ENCODE data around the gene ZNF318.

The ZNF318 gene

GRCh38 chr6:43299338-43300293, 69.8 kb downstream of the ZNF318 start:
- no peak for DNase-seq

DNA sequence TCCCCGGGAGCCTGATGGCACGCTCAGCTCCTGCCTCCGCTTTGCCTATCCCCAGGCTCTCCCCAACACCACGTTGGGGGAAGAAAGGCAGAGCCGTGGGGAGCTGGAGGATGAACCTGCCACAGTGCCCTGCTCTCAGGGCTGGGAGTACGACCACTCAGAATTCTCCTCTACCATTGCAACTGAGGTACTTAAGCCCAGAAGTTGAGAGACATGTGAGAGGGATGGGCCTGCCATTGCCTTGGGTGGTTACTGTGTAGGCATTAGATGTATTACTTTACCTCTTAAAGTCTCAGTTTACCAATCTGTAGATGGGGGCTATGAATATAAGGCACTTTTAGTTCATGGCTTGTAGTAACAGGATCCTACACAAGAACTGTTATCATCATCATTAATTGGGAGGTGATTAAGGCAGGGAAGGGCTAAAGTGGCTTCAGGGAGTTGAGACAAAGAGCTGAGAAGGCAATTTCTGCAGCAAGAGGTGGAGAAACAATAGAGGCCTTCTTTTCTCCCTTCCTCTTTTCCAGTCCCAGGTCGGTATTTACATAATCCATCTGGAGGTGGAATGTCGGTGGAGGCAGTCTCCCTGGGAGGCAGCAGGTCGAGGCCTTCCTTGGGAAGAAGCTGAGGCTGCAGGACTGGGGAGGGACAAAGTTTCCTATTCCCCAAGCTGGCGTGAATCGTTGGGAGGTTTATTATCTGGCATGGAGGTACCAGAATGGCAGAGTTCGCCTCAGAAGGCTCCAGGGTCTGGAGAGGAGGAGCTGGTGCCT, 70.7 kb downstream of the ZNF318 start:
- DNase-seq, result no peak

DNA sequence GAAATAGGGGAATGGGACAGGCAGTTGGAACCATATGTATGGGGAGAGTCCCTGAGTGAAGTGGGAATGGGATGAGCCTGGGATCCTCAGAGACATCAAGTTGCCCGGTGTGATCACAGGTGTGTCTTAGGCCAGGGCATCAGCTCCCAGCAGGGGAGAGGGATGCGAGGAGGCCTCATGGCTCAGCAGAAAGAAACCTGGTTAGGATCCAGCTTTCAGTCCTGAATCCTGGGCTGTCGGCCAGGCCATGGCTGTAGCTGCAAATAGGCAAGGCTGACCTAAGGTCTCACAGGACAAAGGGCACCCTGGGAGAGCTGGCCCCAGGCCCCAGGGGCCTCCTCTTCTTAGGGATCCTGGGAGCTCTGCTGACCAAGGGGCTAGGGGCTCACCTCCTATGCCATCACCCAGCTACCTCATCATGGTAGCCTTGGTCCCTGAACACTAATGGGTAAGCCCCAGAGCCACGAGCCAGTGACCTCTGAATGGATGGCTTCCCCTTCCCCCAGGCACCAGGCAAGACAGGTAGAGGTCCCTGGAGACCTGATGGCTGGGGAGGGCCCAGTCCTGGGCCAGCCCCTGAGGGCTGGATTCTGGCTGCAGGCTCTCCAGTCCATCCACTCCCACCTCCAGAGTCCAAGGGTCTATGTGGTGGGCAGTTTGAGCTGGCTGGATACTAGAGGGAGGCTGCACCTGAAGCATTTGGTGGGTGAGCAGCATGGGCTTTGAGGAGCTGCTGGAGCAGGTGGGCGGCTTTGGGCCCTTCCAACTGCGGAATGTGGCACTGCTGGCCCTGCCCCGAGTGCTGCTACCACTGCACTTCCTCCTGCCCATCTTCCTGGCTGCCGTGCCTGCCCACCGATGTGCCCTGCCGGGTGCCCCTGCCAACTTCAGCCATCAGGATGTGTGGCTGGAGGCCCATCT, 71.5 kb downstream of the ZNF318 start, which contains the start of gene SLC22A7:
TSS of gene SLC22A7 (plus strand) at position 617 of the 921 bp plus-strand sequence. CDS start at position 716, 99 bp downstream.
- no peak for DNase-seq

DNA sequence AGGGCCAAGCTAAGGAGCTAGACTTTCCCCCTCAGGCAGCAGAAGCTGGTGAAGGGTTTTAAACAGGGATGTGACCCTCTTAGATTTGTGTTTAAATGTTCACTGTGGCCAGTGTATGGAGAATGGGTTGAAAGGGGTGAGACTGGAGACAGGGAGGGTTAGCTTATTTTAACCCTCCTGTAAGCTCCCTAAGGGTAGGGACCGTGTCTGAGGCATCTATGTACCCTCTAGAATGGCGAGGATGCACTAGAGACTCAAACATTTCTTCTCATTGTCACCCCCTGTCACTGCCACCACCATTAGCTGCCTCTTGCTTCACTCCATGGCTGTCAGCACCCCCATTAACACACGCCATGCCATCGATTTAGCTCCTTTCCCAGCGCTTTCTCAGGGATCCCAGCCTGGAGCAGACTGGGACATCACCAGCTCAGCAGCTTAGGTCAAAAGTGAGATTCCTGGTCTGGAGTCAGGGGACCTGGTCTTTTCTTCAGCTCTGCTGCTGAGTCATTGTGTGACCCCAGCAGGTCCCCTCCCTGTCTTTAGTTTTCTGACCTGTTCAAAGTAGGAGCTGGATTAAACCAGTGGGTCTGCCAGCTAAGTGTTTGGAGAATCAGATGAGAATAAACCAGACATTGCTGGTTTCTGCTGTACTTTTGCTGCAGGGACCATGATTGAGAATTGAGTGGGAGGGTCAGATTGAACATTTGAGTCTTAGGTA, 72.5 kb downstream of the ZNF318 start:
- no peak for DNase-seq

DNA sequence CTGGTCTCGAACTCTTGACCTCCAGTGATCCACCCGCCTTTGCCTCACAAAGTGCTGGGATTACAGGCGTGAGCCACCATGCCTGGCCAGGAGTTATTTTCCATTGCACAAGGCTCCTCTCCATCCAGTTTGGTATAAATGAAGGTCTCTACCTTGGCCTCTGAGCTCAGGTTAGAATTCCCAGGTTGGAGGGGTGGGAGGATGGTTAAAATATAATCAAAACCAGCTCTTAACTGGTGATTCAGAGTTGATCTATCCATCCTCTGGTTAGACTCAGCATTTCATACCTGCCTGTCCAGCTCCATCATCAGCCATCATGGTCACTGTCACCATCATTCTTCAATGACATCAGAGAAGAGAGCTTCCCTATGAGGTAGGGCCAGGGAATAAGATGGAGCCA, 74.0 kb downstream of the ZNF318 start:
- DNase-seq, result no peak

- DNase-seq, result no peak
Measured at GRCh38 chr6:43294536-43294935, 74.9 kb downstream of the ZNF318 start.

GRCh38 chr6:43293698-43294097, 75.7 kb downstream of the ZNF318 start:
- DNase-seq, result no peak

DNA sequence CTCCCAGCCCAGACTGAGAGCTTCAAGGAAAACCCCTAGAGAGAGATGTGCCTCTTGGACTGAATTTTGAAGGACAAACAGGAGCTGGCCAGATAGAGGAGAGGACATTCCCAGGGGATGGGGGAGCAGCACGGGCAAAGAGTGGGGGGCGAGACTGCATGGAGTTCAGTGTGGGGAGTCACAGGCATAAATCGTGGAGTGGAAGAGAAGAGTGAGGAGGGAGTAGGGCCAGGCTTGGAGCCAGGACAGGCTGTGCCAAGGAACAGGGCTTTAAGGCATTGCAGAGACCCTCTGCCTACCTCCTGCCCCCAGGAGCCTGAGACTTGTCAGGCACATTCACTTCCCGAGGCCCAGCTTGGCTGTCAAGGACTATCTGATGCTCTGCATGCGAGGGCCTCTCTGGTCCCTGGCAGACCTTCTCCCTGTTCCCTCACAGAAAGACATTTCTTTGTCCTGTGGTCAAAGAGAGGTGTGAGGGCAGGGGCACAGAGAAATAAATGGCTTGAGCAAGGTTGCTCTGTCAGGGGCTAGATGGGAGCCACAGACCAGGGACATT, 76.6 kb downstream of the ZNF318 start:
- no peak for DNase-seq

DNA sequence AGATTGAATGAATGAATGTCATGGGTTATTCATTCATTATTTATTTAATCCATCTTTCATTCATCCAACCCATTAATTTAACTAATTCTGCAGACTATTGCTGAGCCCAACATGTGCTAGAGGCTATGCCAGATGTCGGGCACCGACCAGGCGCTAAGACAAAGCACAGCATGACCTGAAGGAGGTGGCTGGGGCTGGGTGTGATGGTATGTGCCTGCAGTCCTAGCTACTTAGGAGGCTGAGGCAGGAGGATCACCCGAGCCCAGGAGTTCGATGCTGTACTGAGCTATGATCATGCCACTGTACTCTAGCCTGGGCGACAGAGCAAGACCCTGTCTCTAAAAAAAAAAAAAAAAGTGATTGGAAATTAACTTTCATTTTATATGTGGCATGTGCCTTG, 77.1 kb downstream of the ZNF318 start:
- no peak for DNase-seq

DNA sequence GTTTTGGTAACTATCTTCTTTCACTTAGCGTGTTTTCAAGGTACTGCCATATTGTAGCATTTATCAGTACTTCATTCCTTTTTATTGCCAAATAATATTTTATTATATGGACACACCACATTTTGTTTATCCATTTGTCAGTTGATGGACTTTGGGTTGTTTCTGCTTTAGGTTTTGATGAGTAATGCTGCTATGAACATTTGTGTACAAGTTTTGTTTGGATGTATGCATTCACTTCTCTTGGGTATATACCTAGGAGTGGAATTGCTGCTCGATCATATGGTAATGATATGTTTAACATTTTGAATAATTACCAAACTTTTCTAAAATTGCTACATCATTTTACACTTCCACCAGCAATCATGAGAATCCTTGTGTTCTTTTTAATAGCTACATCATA, 77.7 kb downstream of the ZNF318 start:
- no peak for DNase-seq

- no peak for DNase-seq
Measured at GRCh38 chr6:43290905-43291355, 78.5 kb downstream of the ZNF318 start.

DNA sequence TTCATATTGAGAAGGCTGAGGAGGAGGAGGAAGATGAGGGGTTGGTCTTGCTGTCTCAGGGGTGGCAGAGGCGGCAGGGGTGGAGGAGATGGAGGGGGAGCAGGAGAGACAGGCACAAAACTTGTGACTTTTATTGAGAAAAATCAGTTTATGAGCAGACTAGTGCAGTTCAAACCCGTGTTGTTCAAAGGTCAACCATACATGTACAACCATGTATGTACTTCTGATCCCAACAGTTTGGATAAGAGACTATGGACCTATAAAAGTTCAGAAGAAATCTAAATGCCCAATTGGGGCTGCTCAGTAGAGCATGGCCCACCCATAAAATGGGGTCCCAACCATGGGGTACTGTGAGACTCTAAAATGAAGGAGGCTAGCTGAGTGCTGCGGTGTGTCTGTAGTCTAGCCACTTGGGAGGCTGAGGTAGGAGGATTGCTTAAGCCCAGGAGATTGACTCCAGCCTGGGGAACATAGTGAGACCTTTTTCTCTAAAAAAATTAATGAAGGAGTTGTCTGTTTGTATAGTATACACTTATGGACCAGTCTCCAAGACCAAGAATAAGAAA, 79.0 kb downstream of the ZNF318 start:
- no peak for DNase-seq

GRCh38 chr6:43287717-43288679, 81.4 kb downstream of the ZNF318 start:
- DNase-seq, result no peak

- no peak for DNase-seq
Measured at GRCh38 chr6:43286980-43287716, 82.3 kb downstream of the ZNF318 start.

DNA sequence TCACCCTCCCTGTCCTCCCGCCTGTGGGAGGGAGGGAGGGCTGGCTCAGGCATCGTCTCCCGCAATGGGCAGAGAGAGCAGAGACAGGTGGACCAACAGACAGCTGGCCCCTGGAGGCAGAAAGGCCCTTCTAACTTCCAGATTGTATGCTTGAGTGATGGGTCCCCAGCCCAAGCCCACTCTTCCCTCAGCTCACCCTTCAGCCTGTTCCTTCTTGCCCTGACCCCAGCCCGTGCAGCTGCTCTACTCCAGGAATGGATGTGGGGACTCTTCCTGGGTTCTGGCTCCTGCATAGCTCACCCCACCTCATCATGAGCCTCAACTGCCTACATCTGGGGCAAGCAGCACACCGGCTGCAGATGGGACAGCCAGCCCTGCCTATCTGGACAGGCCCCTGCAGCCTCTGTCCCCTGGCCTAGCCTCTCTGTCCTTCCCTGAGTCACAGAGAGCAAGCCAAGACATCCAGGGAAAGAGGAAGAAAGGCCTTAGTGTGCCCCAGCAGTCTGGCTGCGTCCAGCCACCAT, 82.9 kb downstream of the ZNF318 start:
- DNase-seq, result peak; percentile 30 to 51

Data from inflammatory macrophage (primary cell).